HEK293 (cell line): ENCODE measurements around the gene R3HDM4.

ENCODE experiments used
- CTCF ChIA-PET: fragments of 350-600 bp; formaldehyde crosslinking; extraction: SDS; loops from one replicate; lab custom pipeline; 2021; ENCODE audit warnings: antibody characterized with exemption; lab: Yijun Ruan, JAX
- POLR2A ChIA-PET: fragments of 300-600 bp; formaldehyde crosslinking; extraction: SDS; loops from one replicate; lab custom pipeline; 2020; ENCODE audit warnings: antibody characterized with exemption, inconsistent platforms; lab: Yijun Ruan, JAX
- H3K27ac ChIP-seq: fragments of 200-500 bp; sonication (Bioruptor generic); 2 replicates; pipeline ENCODE4 v1.5.1; 2014; ENCODE audit warnings: low read depth, low read length, control low read depth, inconsistent platforms; ENCODE audit errors: extremely low read depth
- H3K36me3 ChIP-seq, 2 experiments: fragments of 200-500 bp in 1 of 2; sonication (Bioruptor generic) in 1 of 2; 1 replicate in 1 of 2; 2 replicates in 1 of 2; pipeline ENCODE4 v1.5.1; 2014 to 2017; ENCODE audit warnings: inconsistent platforms in 2 of 2, low read length in 2 of 2; ENCODE audit not compliant: control insufficient read depth in 2 of 2, insufficient read depth in 1 of 2
- H3K4me1 ChIP-seq: fragments of 200-500 bp; sonication (Bioruptor generic); 2 replicates; pipeline ENCODE4 v1.5.1; 2014; ENCODE audit warnings: mild to moderate bottlenecking, low read length, inconsistent platforms; ENCODE audit not compliant: control insufficient read depth, insufficient read depth
- H3K4me3 ChIP-seq: 2 replicates; pipeline ENCODE4 v1.5.1; 2011; ENCODE audit warnings: low read depth, mild to moderate bottlenecking, control low read depth, low read length, moderate library complexity
- H3K9me3 ChIP-seq: fragments of 200-500 bp; sonication (Bioruptor generic); 2 replicates; pipeline ENCODE4 v1.5.1; 2014; ENCODE audit warnings: low read depth, low read length, inconsistent platforms; ENCODE audit not compliant: control insufficient read depth, insufficient read depth
- GLIS2 ChIP-seq: fragments of 450-650 bp; formaldehyde crosslinking; IDR thresholded peaks from 2 replicates; pipeline ENCODE4 v1.5.1; 2016; ENCODE audit warnings: missing biosample characterization, missing genetic modification characterization
- KLF1 ChIP-seq: fragments of 450-650 bp; formaldehyde crosslinking; IDR thresholded peaks from 2 replicates; pipeline ENCODE4 v1.5.1; 2016; ENCODE audit warnings: missing biosample characterization, missing genetic modification characterization
- SCRT1 ChIP-seq: fragments of 450-650 bp; formaldehyde crosslinking; IDR thresholded peaks from 2 replicates; pipeline ENCODE4 v1.5.1; 2016; ENCODE audit warnings: missing biosample characterization, missing genetic modification characterization, borderline replicate concordance
- SP2 ChIP-seq: fragments of 450-650 bp; formaldehyde crosslinking; IDR thresholded peaks from 2 replicates; pipeline ENCODE4 v1.5.1; 2016; ENCODE audit warnings: missing biosample characterization, missing genetic modification characterization
- SP7 ChIP-seq: fragments of 450-650 bp; formaldehyde crosslinking; IDR thresholded peaks from 2 replicates; pipeline ENCODE4 v1.5.1; 2016; ENCODE audit warnings: missing biosample characterization, missing genetic modification characterization
- ZBTB26 ChIP-seq: fragments of 450-650 bp; formaldehyde crosslinking; optimal IDR thresholded peaks from 2 replicates; pipeline ENCODE3; 2016; ENCODE audit warnings: missing biosample characterization, mild to moderate bottlenecking, missing genetic modification characterization
- ZIC2 ChIP-seq: fragments of 450-650 bp; formaldehyde crosslinking; IDR thresholded peaks from 2 replicates; pipeline ENCODE4 v1.5.1; 2016; ENCODE audit warnings: missing biosample characterization, missing genetic modification characterization
- ZNF10 ChIP-seq: fragments of 450-650 bp; formaldehyde crosslinking; IDR thresholded peaks from 2 replicates; pipeline ENCODE4 v1.5.1; 2017; ENCODE audit warnings: missing biosample characterization, missing genetic modification characterization
- ZNF138 ChIP-seq: fragments of 450-650 bp; formaldehyde crosslinking; IDR thresholded peaks from 2 replicates; pipeline ENCODE4 v1.5.1; 2016; ENCODE audit warnings: missing biosample characterization, missing genetic modification characterization, borderline replicate concordance
- ZNF18 ChIP-seq: fragments of 450-650 bp; formaldehyde crosslinking; IDR thresholded peaks from 2 replicates; pipeline ENCODE4 v1.5.1; 2016; ENCODE audit warnings: missing biosample characterization, missing genetic modification characterization
- ZNF184 ChIP-seq: fragments of 450-650 bp; IDR thresholded peaks from 2 replicates; pipeline ENCODE4 v1.5.1; 2018; ENCODE audit warnings: missing biosample characterization, mild to moderate bottlenecking, missing genetic modification characterization
- ZNF221 ChIP-seq: fragments of 450-650 bp; formaldehyde crosslinking; IDR thresholded peaks from 2 replicates; pipeline ENCODE4 v1.5.1; 2017; ENCODE audit warnings: missing biosample characterization, missing genetic modification characterization, borderline replicate concordance
- ZNF341 ChIP-seq: fragments of 450-650 bp; formaldehyde crosslinking; IDR thresholded peaks from 2 replicates; pipeline ENCODE4; 2016; ENCODE audit warnings: low read depth, missing biosample characterization, missing genetic modification characterization
- ZNF362 ChIP-seq: fragments of 450-650 bp; formaldehyde crosslinking; IDR thresholded peaks from 2 replicates; pipeline ENCODE4 v1.5.1; 2016; ENCODE audit warnings: missing biosample characterization, missing genetic modification characterization
- ZNF473 ChIP-seq: fragments of 450-650 bp; formaldehyde crosslinking; IDR thresholded peaks from 2 replicates; pipeline ENCODE4 v1.5.1; 2017; ENCODE audit warnings: missing biosample characterization, missing genetic modification characterization
- ZNF488 ChIP-seq: fragments of 450-650 bp; formaldehyde crosslinking; IDR thresholded peaks from 2 replicates; pipeline ENCODE4 v1.5.1; 2016; ENCODE audit warnings: missing biosample characterization, missing genetic modification characterization
- ZNF600 ChIP-seq: fragments of 450-650 bp; formaldehyde crosslinking; IDR thresholded peaks from 2 replicates; pipeline ENCODE4 v1.5.1; 2016; ENCODE audit warnings: missing biosample characterization, missing genetic modification characterization
- ZNF623 ChIP-seq: fragments of 450-650 bp; formaldehyde crosslinking; IDR thresholded peaks from 2 replicates; pipeline ENCODE4 v1.5.1; 2016; ENCODE audit warnings: missing biosample characterization, missing genetic modification characterization
- ZNF629 ChIP-seq: fragments of 450-650 bp; formaldehyde crosslinking; IDR thresholded peaks from 2 replicates; pipeline ENCODE4 v1.5.1; 2017; ENCODE audit warnings: missing biosample characterization, missing genetic modification characterization
- ZNF768 ChIP-seq: fragments of 450-650 bp; formaldehyde crosslinking; IDR thresholded peaks from 2 replicates; pipeline ENCODE4 v1.5.1; 2018; ENCODE audit warnings: missing biosample characterization, mild to moderate bottlenecking, missing genetic modification characterization
- ZSCAN18 ChIP-seq: fragments of 450-650 bp; formaldehyde crosslinking; IDR thresholded peaks from 2 replicates; pipeline ENCODE4 v1.5.1; 2016; ENCODE audit warnings: missing biosample characterization, missing genetic modification characterization

The R3HDM4 gene

GRCh38 chr19:903266-903797, 9.7 kb downstream of the R3HDM4 start (continued):
- TF ChIP-seq ZNF184 (tag by site-specific recombination), result no peak
- peak; percentile 34; the same call in 1 of the 2 replicates for TF ChIP-seq SP2 (tag by site-specific recombination)
- peak; percentile 96 for TF ChIP-seq ZIC2 (tag by site-specific recombination)
- peak; percentile 59 for TF ChIP-seq ZNF341
- TF ChIP-seq KLF1 (tag by site-specific recombination), result peak; percentile 93
- TF ChIP-seq ZNF488 (tag by site-specific recombination), result no peak
- TF ChIP-seq ZNF10, result no peak
- no peak for TF ChIP-seq ZNF623 (tag by site-specific recombination)
- no peak for TF ChIP-seq SCRT1 (tag by site-specific recombination)
- no peak for TF ChIP-seq ZNF473 (tag by site-specific recombination)
- no peak for TF ChIP-seq ZNF629
- TF ChIP-seq SP7 (tag by site-specific recombination), result 0 out of 2 replicates have a peak, but pooled peaks have one; percentile 15
- TF ChIP-seq ZNF138, result no peak
- no peak for TF ChIP-seq ZSCAN18
- peak; percentile 55; the same call in 1 of the 2 replicates for TF ChIP-seq GLIS2 (tag by site-specific recombination)
- TF ChIP-seq ZNF18 (tag by site-specific recombination), result no peak
- no peak; the same call in 1 of the 2 replicates for TF ChIP-seq ZNF600 (tag by site-specific recombination)
- TF ChIP-seq ZBTB26, result peak; percentile 61
- TF ChIP-seq, all 188 proteins: peak for 18

- no peaks in the 10 kb centered on the region for H3K9me3 ChIP-seq
- peaks cover 0 to 11% of the 10 kb centered on the region in 2 experiments; a peak in 1 of 3 replicates for H3K36me3 ChIP-seq
- H3K27ac ChIP-seq, result no peak overlapping the region
- no peak overlapping the region for H3K4me3 ChIP-seq
- H3K4me1 ChIP-seq, result no peaks in the 10 kb centered on the region; the same call in 1 of the 2 replicates
- ChIA-PET POLR2A (interaction anchor here (1.4 kb wide), 1 partner anchor 8 kb away, joined by 5 read pairs; no protein-coding TSS in a partner anchor), CTCF (interaction anchor here (0.6 to 1.2 kb wide), 4 partner anchors 38 to 349 kb away, joined by 3 to 6 read pairs (median 4); no protein-coding TSS in a partner anchor)
- 0 out of 2 replicates have a peak, but pooled peaks have one; percentile 26 for TF ChIP-seq ZNF362 (tag by site-specific recombination)
- no peak for TF ChIP-seq ZNF221 (tag by site-specific recombination)
- TF ChIP-seq ZNF768 (tag by site-specific recombination), result peak; percentile 73; the same call in 1 of the 2 replicates
These were observed 10.4 kb downstream of the R3HDM4 start for GRCh38 chr19:902446-903226.
